G401.6 (cell line): ENCODE results near the gene HDX.
"Not testable (repeated sequence)": the region's sequence is repeated elsewhere in the genome, so short reads cannot be mapped to it uniquely, and the experiment has no call there.

Experiments used
- FAIRE-seq: peaks from 2 replicates; lab custom pipeline; 2012; peaks lifted over from hg19 to GRCh38; lab: Jason Lieb, UNC

The HDX gene

GRCh38 chrX:84501798-84502628 lies at the start of gene HDX:
Gene HDX (minus strand): TSS chrX:84502453. CDS start chrX:84475397, 27,056 bp downstream.
- peak; percentile 90 for FAIRE-seq

- FAIRE-seq = not testable (repeated sequence)
Measured at GRCh38 chrX:84541315-84541714, 39.1 kb upstream of the HDX start.

- FAIRE-seq = not testable (repeated sequence)
Measured at GRCh38 chrX:84537627-84538026, 35.4 kb upstream of the HDX start.

- no peak for FAIRE-seq
Measured at GRCh38 chrX:84488426-84488825, 13.8 kb downstream of the HDX start.

- no peak for FAIRE-seq
Measured at GRCh38 chrX:84487365-84488353, 14.6 kb downstream of the HDX start.

- no peak for FAIRE-seq
Measured at GRCh38 chrX:84479086-84479485, 23.2 kb downstream of the HDX start.

GRCh38 chrX:84477114-84477513 lies 25.1 kb downstream of the HDX start:
- no peak for FAIRE-seq

GRCh38 chrX:84475596-84475995 lies 26.7 kb downstream of the HDX start:
- no peak for FAIRE-seq

- FAIRE-seq = no peak
Measured at GRCh38 chrX:84475101-84475500, 27.2 kb downstream of the HDX start.

GRCh38 chrX:84469226-84469625 lies 33.0 kb downstream of the HDX start:
- FAIRE-seq = no peak

GRCh38 chrX:84467898-84468297 lies 34.4 kb downstream of the HDX start:
- no peak for FAIRE-seq

GRCh38 chrX:84453351-84454246 lies 48.7 kb downstream of the HDX start:
- FAIRE-seq = no peak

GRCh38 chrX:84441143-84441542 lies 61.1 kb downstream of the HDX start:
- FAIRE-seq = no peak

GRCh38 chrX:84415140-84415539 lies 87.1 kb downstream of the HDX start:
- FAIRE-seq = no peak

- FAIRE-seq = no peak
Measured at GRCh38 chrX:84363663-84364062, 138.6 kb downstream of the HDX start.

- no peak for FAIRE-seq
Measured at GRCh38 chrX:84363051-84363450, 139.2 kb downstream of the HDX start.

- FAIRE-seq = no peak
Measured at GRCh38 chrX:84362184-84362838, 139.9 kb downstream of the HDX start.

GRCh38 chrX:84358271-84358670 lies 144.0 kb downstream of the HDX start:
- FAIRE-seq = no peak

- no peak for FAIRE-seq
Measured at GRCh38 chrX:84357296-84357695, 145.0 kb downstream of the HDX start.

GRCh38 chrX:84340968-84341367 lies 161.3 kb downstream of the HDX start:
- no peak for FAIRE-seq
